ENCODE results near the gene MANBA.

Gene MANBA

DNA sequence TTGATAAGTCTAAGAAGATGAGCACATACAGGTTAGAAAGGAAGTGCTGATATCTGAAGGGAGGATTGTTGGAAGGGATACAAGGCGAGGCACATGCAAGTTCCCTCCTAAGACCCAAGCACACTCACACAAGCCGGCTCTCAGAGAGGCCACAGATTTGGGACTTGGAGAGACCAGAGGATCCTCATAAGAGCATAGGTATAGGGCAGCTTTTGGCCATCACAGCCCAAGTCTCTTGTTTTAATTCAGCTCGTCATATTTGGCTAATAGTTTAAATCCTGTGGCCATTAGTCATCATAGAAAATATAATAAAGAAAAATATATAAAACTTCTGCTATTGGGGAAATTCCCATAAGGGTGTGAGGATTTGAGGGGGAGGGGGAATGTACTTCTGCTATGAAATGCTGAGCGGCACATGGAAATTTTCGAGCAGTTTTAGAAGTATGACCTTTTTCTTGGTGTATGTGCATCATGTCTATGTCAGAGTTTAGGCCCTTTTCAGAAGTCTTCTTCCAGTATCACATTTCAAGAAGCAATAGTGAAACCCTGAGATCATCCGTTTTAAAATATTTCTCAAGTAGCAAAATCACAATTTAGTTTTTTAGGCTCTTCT lies 161.9 kb downstream of the MANBA start:
- H3K27ac ChIP-seq: no peak overlapping the region
- TF ChIP-seq ZFX (IDR thresholded peaks at IDR 0.05; ENCODE audit: borderline replicate concordance): no peak
- TF ChIP-seq, protein P1, sequence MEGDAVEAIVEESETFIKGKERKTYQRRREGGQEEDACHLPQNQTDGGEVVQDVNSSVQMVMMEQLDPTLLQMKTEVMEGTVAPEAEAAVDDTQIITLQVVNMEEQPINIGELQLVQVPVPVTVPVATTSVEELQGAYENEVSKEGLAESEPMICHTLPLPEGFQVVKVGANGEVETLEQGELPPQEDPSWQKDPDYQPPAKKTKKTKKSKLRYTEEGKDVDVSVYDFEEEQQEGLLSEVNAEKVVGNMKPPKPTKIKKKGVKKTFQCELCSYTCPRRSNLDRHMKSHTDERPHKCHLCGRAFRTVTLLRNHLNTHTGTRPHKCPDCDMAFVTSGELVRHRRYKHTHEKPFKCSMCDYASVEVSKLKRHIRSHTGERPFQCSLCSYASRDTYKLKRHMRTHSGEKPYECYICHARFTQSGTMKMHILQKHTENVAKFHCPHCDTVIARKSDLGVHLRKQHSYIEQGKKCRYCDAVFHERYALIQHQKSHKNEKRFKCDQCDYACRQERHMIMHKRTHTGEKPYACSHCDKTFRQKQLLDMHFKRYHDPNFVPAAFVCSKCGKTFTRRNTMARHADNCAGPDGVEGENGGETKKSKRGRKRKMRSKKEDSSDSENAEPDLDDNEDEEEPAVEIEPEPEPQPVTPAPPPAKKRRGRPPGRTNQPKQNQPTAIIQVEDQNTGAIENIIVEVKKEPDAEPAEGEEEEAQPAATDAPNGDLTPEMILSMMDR (IDR thresholded peaks at IDR 0.05): no peak

DNA sequence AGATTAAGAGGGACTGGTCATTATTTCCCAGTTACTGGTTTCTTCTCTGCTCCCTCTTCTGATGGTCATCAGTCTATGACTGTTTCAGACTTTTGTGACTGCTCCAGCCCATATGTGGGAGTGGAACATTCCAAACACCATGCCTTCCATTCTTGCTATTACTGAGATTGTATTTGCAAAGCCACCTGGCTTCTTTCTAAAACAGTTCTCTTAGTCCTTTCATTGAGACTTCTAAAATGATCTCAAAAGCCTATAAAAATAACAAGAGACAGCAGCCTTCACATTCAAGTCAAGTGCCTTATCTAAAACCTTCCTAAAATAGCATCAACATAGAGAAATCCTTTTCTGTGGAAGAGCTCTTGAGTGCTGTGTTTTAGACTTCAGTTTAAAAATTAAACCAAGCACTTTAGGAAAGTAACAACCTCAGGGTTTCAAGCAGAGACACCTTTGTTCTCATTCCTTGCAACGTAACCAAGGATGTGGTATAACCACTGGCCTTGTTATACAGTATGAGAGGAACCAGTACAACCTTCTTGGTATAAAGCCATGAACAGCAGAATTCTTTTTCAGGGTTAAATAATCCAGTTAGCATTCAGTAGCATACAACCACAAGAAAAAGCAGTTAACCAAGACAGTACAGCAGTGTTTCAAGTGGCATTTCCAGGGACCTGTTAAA lies 162.5 kb downstream of the MANBA start:
- no peak for TF ChIP-seq ZFX (IDR thresholded peaks at IDR 0.05; ENCODE audit: borderline replicate concordance)
- TF ChIP-seq, protein P1 (IDR thresholded peaks at IDR 0.05): no peak
- H3K27ac ChIP-seq: no peak overlapping the region

DNA sequence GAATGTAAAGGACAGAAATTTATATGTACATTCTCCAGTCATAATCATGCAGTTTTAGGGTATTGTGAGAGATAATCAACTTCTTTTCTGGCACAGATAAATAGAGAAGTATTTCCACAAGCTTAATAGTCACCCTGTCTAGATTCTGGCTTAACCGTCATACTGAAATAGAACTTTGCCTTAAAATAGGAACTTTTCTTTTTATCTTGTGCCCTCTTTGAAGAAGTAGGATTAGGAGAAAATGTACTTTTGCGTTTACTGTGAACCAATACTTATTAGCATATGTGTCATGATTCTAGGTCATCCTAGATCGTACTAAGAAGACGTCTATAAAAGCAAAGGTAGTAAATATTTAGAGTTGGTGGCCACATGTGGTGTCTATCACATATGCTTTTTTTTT lies 164.2 kb downstream of the MANBA start:
- TF ChIP-seq, protein P1 (IDR thresholded peaks at IDR 0.05): no peak
- no peak overlapping the region for H3K27ac ChIP-seq

DNA sequence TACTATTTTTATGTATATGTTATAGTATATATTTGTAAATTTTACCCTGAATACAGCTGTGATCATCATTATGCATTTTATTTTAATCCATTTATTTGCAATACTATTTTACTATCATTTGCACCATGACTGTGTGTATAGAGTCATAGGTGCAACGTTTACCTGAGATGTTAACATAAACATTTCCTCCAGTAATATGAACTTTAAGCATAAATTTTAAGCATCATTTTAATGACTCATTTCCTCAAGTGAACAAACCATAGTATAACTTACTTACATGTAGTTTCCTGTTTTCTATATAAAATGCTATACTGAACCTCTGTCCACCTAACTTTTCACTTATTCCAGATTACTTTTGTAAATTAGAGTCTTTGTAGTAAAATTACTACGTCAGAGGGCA lies 166.8 kb downstream of the MANBA start:
- TF ChIP-seq, protein P1 (IDR thresholded peaks at IDR 0.05): no peak
- no peak for TF ChIP-seq ZFX (IDR thresholded peaks at IDR 0.05; ENCODE audit: borderline replicate concordance)
- H3K27ac ChIP-seq: no peak overlapping the region

DNA sequence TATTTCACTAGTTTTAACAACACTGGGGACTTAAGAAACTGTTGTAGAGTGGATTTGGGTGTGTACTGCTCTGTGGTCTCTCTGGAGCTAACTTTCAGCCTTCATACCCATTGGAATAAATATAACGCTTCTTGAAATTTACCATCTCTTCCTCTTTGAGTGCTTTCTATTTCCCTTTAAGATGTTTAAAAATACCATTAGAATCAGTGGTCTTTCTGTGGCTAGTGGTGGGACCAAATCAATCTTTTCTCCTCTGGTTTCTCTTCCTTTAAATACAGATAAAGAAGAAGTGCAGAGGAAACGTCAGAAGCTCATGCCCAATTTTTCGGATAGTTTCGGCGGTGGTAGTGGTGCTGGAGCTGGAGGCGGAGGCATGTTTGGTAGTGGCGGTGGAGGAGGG lies 167.6 kb downstream of the MANBA start:
- TF ChIP-seq, protein P1 (IDR thresholded peaks at IDR 0.05): no peak
- no peak for TF ChIP-seq ZFX (IDR thresholded peaks at IDR 0.05; ENCODE audit: borderline replicate concordance)
- no peak overlapping the region for H3K27ac ChIP-seq

DNA sequence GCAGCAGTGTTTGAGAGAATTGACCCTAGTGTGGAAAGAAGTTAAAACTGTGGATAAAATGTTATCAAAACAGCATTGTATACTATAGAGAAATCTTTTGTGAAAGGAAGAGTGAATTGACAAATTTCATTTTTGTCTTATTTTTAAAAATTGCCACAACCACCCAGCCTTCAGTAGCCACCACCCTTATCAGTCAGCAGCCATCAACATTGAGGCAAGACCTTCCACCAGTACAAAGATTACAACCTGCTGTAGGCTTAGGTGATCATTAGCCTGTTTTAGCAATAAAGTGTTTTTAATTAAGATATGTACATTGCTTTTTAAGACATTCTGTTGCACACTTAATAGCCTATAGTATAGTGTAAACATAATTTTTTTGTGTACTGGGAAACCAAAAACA lies 168.5 kb downstream of the MANBA start:
- no peak for TF ChIP-seq ZFX (IDR thresholded peaks at IDR 0.05; ENCODE audit: borderline replicate concordance)
- TF ChIP-seq, protein P1 (IDR thresholded peaks at IDR 0.05): no peak
- H3K27ac ChIP-seq: no peak overlapping the region

DNA sequence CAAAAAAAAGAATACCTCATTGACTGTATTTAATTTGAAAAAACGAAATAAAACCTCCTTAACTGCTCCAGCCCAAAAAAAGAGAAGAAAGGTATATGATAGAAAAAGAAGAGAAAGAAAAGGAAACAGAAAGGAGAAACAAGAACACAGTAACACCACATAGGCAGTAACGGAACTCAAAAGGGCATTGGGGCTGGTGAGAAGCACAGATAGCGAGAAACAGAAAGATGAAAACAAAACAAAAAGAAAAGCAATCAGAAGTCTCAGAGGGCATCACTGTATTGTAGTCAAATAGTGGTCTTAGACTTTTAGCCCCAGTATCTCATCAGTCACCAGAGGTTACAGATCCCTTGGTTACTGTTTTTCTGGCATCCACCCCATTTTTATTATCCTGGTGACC lies 171.0 kb downstream of the MANBA start:
- TF ChIP-seq, protein P1 (IDR thresholded peaks at IDR 0.05): no peak
- TF ChIP-seq ZFX (IDR thresholded peaks at IDR 0.05; ENCODE audit: borderline replicate concordance): no peak
- H3K27ac ChIP-seq: no peak overlapping the region

Data from 22Rv1 (cell line).